Activated naive CD4-positive, alpha-beta T cell treated with anti-CD3 and anti-CD28 coated beads, Interleukin-2, amount 10 ng/mL, durations not matched to agents 7 days and 5 days (primary cell): Measurements from ENCODE around the gene ISCA2.

ENCODE experiments used
- CTCF ChIA-PET: fragments of 350-600 bp; sonication (Branson Sonifier 250); formaldehyde crosslinking; loops from one replicate; lab custom pipeline; 2021; ENCODE audit warnings: antibody characterized with exemption; lab: Charles Lee
- DNase-seq: peaks from one replicate; pipeline ENCODE4 v3.0.0-alpha.2; 2020
- H3K27ac Mint-ChIP-seq: one replicate; pipeline ENCODE4 v1.8.0; 2021; ENCODE audit warnings: mild to moderate bottlenecking, moderate library complexity, mixed read lengths
- H3K27me3 Mint-ChIP-seq: one replicate; pipeline ENCODE4 v1.8.0; 2021; ENCODE audit warnings: mild to moderate bottlenecking, mixed read lengths
- H3K36me3 Mint-ChIP-seq: one replicate; pipeline ENCODE4 v1.8.0; 2021; ENCODE audit warnings: mixed read lengths
- H3K4me1 Mint-ChIP-seq: one replicate; pipeline ENCODE4 v1.8.0; 2021; ENCODE audit warnings: mixed read lengths
- H3K4me3 Mint-ChIP-seq: one replicate; pipeline ENCODE4 v1.8.0; 2021; ENCODE audit warnings: mild to moderate bottlenecking, moderate library complexity, mixed read lengths
- H3K9me3 Mint-ChIP-seq: one replicate; pipeline ENCODE4 v1.8.0; 2021; ENCODE audit warnings: mixed read lengths

ISCA2 gene

DNA sequence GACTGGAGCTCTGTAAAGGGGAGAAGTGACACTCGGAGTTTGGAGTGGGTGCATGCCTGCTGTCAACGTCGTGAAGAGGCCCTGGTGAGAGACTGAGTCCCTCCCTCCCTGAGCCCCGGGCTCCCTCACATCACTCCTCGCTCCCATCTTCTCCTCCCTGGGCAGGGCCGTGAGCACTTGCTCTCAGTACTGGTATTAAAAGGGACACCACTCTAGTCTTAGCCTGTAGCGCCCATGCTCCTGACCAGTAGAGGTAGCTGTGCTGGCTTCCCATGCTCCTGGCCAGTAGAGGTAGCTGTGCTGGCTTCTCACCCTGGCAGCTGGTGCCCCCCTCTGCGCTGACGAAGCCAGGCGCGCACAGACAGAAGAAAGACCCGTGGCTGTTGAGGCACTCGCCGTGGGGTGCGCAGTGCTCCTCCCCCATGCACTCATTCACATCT lies 14.7 kb downstream of the ISCA2 start:
- no peak for DNase-seq
- H3K4me1 Mint-ChIP-seq: no peaks in the 10 kb centered on the region
- CTCF ChIA-PET: no interaction called here
- H3K36me3 Mint-ChIP-seq: no peaks in the 10 kb centered on the region
- no peak overlapping the region for H3K4me3 Mint-ChIP-seq
- H3K9me3 Mint-ChIP-seq: no peaks in the 10 kb centered on the region
- peaks cover 51% of the 10 kb centered on the region for H3K27me3 Mint-ChIP-seq
- H3K27ac Mint-ChIP-seq: no peak overlapping the region

DNA sequence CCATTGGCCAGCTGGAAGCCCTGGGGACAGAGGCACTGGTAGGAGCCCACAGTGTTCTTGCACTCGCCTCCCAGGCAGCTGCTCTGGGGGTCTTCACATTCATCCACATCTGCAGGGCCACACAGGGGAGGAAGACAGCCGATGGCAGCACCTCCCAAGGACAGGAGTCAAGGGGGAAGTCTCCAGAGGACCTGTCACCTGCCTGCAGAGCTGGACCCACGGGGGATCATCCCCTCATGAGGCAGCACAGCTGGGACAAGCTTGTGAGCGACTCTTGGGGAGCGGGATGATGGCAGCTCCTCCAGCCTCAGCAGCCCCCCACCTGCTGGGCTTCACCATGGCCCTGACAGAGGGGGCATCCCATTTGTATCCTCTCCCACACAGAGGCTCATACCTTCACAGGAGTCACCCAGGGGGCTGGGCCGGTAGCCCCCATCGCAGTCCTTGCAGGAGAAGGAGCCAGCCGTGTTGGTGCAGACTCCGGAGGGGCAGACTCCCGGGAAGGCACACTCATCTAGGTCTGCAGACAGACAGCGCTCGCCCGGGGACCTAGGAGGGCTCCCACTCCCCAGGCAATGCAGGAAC lies 15.4 kb downstream of the ISCA2 start:
- no peak overlapping the region for H3K27ac Mint-ChIP-seq
- no peaks in the 10 kb centered on the region for H3K36me3 Mint-ChIP-seq
- CTCF ChIA-PET: no interaction called here
- DNase-seq: no peak
- peaks cover 57% of the 10 kb centered on the region for H3K27me3 Mint-ChIP-seq
- peaks cover 2% of the 10 kb centered on the region for H3K4me1 Mint-ChIP-seq
- no peaks in the 10 kb centered on the region for H3K9me3 Mint-ChIP-seq
- H3K4me3 Mint-ChIP-seq: no peak overlapping the region

DNA sequence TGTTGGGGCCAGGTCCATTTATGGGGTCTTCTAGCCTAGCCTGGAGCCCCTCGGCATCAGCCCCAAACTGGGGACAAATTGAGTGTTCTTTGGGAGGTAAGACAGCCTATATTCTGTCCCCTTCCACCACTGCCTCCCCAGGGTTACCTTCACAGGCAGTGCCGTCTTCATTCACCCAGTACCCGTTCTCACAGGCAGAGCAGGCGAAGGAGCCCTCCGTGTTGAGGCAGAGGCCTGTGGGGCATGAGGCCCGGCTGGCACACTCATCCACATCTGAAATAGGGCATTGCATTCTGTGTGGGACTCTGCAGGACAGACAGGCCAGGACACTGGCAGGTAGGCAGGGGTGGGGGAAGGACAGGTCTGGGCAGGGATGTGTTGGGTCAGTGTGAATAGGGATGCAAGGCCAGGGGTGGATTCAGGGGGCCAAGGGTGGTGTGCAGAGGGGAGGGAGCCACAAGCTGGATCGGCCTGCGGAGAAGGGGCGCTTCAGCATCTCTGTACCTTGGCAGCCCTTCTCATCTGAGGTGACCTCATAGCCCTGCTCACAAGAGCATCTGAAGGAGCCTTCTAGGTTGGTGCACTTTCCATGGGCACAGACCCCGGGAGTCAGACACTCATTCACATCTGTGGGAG lies 16.1 kb downstream of the ISCA2 start:
- Mint-ChIP-seq H3K27ac (no peak overlapping the region), H3K27me3 (peaks cover 65% of the 10 kb centered on the region), H3K9me3 (no peaks in the 10 kb centered on the region), H3K4me1 (peaks cover 9% of the 10 kb centered on the region), H3K4me3 (no peak overlapping the region), H3K36me3 (no peaks in the 10 kb centered on the region)
- DNase-seq: no peak
- CTCF ChIA-PET: no interaction called here

DNA sequence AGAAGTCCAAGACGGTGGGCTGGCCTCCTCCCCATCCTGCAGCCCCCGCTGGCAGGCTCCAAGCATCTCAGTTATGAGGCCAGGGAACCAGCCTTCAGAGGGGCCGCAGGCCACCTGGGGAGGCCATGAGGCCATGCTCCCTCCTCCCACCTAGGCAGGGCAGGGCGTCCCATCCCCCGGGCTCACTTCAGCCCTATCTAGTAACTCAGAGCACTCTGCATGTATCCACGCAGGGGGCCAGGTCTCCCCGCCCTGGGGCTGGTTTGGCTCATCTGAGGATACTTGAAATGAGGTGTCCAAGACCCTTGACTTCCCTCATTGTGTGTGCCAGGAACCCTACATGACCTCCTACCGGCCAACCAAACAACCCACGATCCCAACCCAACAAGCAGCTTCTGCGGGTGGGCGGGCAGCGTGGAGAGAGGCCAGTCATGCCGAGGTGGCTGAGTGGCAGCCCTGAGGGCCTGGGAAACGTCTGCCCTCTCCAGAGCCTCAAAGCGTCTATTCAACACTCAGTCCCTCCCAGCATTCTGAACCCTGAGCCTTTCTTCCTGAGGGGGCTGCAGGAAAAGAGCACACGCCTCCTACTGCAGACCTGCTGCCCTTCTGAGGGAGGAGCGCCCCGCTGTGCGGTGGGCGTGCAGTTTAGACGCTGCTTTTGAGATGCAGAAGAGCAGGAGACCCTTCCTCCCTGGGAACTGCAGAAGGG lies 16.8 kb downstream of the ISCA2 start:
- H3K9me3 Mint-ChIP-seq: no peaks in the 10 kb centered on the region
- no peak overlapping the region for H3K4me3 Mint-ChIP-seq
- no peaks in the 10 kb centered on the region for H3K36me3 Mint-ChIP-seq
- H3K27me3 Mint-ChIP-seq: peaks cover 71% of the 10 kb centered on the region
- no peak for DNase-seq
- CTCF ChIA-PET: no interaction called here
- no peak overlapping the region for H3K27ac Mint-ChIP-seq
- H3K4me1 Mint-ChIP-seq: peaks cover 12% of the 10 kb centered on the region

DNA sequence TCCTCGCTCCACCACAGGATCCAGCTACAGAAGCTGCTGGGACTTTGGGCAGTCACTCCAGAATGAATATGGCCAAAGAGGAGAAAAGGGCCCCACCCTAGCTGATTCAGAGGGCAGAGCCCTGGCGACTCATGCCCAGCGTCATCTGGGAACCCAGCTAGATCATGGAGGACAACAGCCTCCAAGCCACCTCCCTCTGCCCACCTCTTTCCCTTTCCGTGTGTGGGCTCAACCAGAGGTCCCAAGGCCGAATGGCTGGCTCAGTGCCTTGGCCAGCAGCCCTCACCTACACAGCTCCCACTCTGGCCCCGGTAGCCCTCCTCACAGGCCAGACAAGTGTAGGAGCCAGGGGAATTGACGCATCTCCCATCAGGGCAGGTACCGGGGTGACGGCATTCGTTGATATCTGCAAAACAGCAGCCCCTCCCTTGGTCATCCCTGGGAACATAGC lies 17.4 kb downstream of the ISCA2 start:
- Mint-ChIP-seq H3K4me1 (peaks cover 12% of the 10 kb centered on the region), H3K27me3 (peaks cover 69% of the 10 kb centered on the region), H3K9me3 (no peaks in the 10 kb centered on the region), H3K36me3 (no peaks in the 10 kb centered on the region), H3K4me3 (no peak overlapping the region), H3K27ac (no peak overlapping the region)
- CTCF ChIA-PET: no interaction called here
- DNase-seq: no peak

DNA sequence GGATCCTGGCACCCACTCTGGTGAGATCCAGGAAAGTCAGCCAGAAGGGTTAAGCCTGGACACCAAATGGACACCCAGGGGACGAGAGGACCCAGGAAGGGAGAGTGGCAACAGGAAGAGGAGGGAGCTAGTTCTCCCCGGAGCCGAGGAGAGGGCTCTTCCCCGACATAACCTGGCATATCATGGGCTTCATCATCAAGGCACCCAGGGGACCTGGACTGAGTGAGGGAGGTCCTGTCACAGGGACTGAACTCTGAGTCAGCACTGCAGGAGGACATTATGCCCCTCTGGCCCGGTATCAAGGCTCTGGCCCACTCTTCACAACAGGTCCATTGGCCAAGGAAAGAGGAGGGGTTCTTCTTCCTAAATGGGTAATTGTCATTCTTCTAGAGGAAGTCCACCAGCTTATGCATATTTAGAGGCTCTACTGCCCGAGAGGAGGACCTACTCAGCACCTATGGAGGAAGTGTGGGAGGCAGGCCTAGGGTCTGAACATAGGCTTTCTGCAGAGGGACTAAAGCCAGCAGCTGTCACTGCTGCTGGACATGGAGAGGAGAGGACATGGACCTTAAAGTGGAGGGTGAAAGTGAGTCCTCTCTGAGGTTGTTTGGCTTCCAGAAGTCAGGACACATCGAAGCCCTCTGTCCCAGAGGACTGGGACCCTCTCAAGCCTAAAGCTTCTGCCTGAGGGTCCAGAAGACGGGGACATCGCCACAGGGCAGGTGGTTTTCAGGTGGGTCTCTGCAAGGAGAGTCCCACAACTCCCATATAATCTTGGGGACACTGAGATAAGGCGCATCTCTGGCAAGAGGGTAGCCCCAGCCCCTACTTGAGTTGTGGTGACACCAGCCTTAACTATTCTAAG lies 18.6 kb downstream of the ISCA2 start:
- CTCF ChIA-PET: no interaction called here
- Mint-ChIP-seq H3K4me1 (peaks cover 12% of the 10 kb centered on the region), H3K36me3 (no peaks in the 10 kb centered on the region), H3K9me3 (no peaks in the 10 kb centered on the region), H3K27ac (no peak overlapping the region), H3K27me3 (peaks cover 69% of the 10 kb centered on the region), H3K4me3 (no peak overlapping the region)
- DNase-seq: no peak

DNA sequence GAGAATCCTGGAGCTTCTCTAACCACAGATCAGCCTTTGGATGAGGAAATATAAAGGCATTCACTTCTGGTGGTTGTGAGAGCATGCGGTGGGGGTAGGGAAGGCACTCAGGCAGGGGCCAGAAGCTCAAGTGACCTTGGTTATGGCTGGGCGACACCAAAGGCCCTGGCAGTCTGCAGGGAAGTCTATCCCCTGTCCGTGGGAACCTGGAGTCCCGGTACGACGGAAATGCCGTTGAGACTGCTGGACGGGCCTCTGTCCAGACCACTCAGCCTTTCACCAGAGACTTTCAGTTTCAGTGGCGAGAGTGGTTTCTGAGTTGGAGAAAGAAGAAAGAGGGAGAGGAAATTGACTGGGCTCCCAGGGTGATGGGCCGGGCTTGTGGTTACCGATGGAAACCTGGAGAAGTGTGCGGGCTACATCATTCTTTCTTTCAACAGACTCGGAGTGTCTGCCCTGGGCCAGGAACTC lies 20.9 kb downstream of the ISCA2 start:
- Mint-ChIP-seq H3K27me3 (peaks cover 72% of the 10 kb centered on the region), H3K9me3 (no peaks in the 10 kb centered on the region), H3K4me3 (no peak overlapping the region), H3K4me1 (peaks cover 12% of the 10 kb centered on the region), H3K27ac (no peak overlapping the region), H3K36me3 (no peaks in the 10 kb centered on the region)
- CTCF ChIA-PET: no interaction called here
- DNase-seq: peak; percentile 43

DNA sequence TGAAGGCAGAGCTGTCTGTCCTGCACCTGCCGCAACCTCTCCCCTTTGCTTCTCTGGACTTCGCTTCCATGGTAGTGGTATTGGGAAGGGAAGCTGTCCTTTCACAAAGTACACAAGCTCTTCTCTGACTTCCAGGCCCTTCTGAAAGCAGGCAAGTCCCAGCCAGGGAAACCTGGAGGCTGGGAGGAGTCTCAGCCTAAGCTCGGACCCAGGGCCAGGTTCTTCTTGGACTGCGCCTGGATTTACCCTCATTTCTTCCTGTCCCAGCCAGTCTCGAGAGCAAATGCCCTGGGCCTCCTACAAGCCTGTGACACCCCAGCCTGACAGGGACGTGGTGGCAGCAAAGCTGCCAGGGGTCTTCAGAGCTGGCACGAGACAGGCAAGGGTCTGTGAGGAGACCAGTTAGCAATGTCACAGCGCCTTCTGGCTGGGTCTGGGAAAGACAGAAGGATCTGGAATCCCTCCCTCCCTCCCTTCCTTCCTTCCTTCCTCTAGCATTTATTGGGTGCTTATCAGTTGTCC lies 22.4 kb downstream of the ISCA2 start:
- Mint-ChIP-seq H3K27me3 (peaks cover 77% of the 10 kb centered on the region), H3K9me3 (no peaks in the 10 kb centered on the region), H3K27ac (no peak overlapping the region), H3K4me3 (no peak overlapping the region), H3K4me1 (peaks cover 12% of the 10 kb centered on the region), H3K36me3 (no peaks in the 10 kb centered on the region)
- DNase-seq: no peak
- CTCF ChIA-PET: no interaction called here

DNA sequence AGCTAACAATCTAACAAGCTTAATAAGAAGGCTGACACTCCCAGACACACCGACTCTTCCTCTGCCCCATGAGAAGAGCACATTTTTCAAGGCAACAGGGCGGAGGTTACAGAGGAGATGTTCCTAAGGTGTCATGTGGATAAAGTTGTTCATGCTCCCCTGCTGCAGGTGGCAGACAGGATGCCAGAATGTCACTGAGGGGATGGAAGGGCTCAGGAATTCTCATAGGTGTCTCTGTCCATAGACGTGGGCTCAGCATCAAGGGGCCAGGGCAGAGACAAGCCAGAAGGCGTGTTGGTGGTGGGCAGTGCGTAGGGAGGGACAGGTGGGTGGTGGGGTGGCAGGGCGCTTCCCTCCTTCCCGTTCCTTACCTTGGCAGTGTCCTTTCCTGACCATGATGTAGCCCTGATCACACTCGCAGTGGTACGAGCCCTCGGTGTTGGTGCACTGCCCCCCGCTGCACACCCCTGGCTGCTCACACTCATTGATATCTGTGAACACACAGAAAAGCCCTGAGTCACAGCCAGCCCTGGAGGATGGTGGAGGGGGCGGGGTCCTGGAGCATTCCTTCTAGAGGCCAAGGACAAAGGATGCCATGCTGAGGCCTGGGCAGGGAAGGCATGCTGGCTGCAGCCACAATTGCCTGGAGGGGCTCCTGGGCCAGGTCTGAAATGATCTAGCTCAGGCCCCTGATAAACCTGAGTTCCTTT lies 23.0 kb downstream of the ISCA2 start:
- CTCF ChIA-PET: no interaction called here
- Mint-ChIP-seq H3K27me3 (peaks cover 74% of the 10 kb centered on the region), H3K27ac (no peak overlapping the region), H3K36me3 (no peaks in the 10 kb centered on the region), H3K9me3 (no peaks in the 10 kb centered on the region), H3K4me3 (no peak overlapping the region), H3K4me1 (peaks cover 12% of the 10 kb centered on the region)
- DNase-seq: no peak

DNA sequence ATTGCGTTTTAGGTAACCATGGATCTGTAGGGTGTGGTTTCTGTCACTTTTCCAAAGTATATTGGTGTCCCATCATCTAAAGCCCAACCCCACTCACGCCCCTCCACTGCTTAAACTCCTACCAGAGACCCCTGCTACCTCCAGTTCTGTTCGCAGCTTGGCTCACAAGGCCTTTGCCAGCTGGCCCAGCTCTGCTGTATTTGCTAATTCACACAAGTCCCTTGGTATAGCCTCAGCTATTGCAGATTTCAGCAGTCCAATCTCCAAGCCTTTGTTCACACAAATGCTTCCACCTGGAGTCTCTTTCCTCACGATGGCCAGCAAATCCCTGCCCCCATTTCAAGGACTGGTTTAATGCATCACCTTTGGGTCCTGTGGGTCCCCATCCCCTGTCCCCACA lies 24.2 kb downstream of the ISCA2 start:
- no peak overlapping the region for H3K4me3 Mint-ChIP-seq
- no peaks in the 10 kb centered on the region for H3K36me3 Mint-ChIP-seq
- peaks cover 12% of the 10 kb centered on the region for H3K4me1 Mint-ChIP-seq
- CTCF ChIA-PET: interaction anchor here (1.5 kb wide), 1 partner anchor 10 kb away, joined by 3 read pairs; no protein-coding TSS in a partner anchor
- H3K27me3 Mint-ChIP-seq: peaks cover 62% of the 10 kb centered on the region
- H3K27ac Mint-ChIP-seq: no peak overlapping the region
- no peaks in the 10 kb centered on the region for H3K9me3 Mint-ChIP-seq
- no peak for DNase-seq

DNA sequence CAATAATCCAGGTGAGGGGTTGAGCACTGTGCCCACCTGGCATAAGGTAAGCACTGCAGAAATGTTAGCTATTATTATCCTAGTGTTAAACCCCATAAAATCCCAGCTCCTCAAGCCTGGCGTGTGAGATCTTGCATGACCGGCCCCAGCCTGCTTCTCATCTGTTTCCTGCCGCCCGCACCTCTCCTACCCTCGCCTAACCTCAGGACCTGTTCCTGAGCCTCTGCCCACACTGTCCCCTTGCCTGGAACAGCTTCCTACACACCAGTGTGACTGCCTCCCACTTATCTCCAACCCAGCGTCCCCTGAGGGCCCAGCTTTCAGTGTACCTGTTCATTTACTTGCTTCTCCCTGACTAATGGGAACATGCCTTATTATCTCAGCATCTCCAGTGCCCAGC lies 24.7 kb downstream of the ISCA2 start:
- Mint-ChIP-seq H3K27me3 (peaks cover 58% of the 10 kb centered on the region), H3K36me3 (no peaks in the 10 kb centered on the region), H3K4me1 (peaks cover 12% of the 10 kb centered on the region), H3K9me3 (no peaks in the 10 kb centered on the region), H3K4me3 (no peak overlapping the region), H3K27ac (no peak overlapping the region)
- CTCF ChIA-PET: interaction anchor here (1.5 kb wide), 1 partner anchor 9 kb away, joined by 3 read pairs; no protein-coding TSS in a partner anchor
- DNase-seq: no peak

DNA sequence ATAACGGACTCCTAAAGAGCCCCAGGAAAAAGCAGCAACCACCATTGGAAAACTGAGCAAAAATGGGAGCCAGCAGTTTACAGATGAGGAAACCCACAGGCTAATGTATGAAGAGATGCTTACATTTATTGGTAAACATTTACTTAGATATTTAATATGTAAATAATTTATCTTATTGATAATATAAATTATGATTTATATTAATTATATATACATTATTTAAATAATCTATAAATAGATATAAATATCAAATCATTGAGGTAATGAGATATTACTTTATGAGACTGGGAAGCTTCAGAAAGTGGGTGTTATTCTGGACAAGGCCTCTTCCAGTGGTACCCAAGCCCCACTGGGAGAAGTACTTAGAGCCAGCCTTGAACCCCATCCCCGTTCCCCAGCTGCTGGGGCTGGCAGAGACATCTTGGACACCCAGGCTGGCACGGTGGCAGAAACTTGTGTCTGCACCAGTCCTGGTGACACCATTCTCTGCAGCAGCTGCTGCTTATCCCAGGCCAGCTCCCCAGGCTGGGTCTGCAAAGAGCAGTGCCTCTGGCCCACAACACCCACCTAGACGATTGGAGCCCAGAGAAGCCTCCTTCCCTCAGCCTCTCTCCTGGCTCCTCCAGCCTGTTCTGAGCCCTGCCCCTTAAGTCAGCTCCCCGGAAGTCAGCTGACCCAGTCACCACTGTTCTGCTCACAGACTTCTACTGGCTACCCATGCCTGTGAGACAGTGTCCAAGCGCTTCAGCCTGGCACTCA lies 25.9 kb downstream of the ISCA2 start:
- CTCF ChIA-PET: no interaction called here
- peaks cover 54% of the 10 kb centered on the region for H3K27me3 Mint-ChIP-seq
- DNase-seq: no peak

DNA sequence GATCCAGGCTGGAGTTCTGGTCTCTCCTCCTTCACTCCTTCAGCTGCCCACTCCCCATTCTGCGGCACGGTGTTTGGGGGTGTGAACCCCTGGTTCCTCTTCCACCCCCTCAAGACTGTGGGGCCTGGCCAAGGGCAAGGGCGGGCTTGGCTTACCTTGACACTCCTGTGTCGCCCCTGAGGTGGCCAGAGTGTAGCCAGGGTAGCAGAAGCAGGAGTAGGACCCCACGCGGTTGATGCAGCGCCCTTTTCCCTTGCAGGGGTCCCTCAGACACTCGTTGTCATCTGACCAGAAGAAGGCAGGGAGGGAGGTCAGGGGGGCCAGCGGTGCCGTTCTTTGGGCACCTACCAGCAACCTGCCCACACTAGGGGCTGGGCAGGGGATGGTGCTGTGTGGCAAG lies 28.2 kb downstream of the ISCA2 start:
- DNase-seq: no peak
- Mint-ChIP-seq H3K36me3 (no peaks in the 10 kb centered on the region), H3K9me3 (no peaks in the 10 kb centered on the region), H3K4me1 (no peaks in the 10 kb centered on the region), H3K27me3 (peaks cover 57% of the 10 kb centered on the region), H3K4me3 (no peak overlapping the region), H3K27ac (no peak overlapping the region)
- CTCF ChIA-PET: no interaction called here

More for the DNA sequence above, 25.9 kb downstream of the ISCA2 start:
- H3K4me3 Mint-ChIP-seq: no peak overlapping the region
- H3K27ac Mint-ChIP-seq: no peak overlapping the region
- H3K4me1 Mint-ChIP-seq: peaks cover 5% of the 10 kb centered on the region
- no peaks in the 10 kb centered on the region for H3K36me3 Mint-ChIP-seq
- H3K9me3 Mint-ChIP-seq: no peaks in the 10 kb centered on the region
